GM10266 (cell line): ENCODE data around the gene PCSK9.

Experiments used
- DNase-seq: peaks from one replicate; pipeline ENCODE4 v3.0.0; 2012; ENCODE audit errors: extremely low spot score
- TF ChIP-seq, protein P1 (sequence below): IDR thresholded peaks from 2 replicates; pipeline ENCODE4 v1.5.1; 2012; ENCODE audit warnings: mild to moderate bottlenecking, low read depth; ENCODE audit not compliant: control insufficient read depth, insufficient read depth; ENCODE audit errors: missing control alignments

The PCSK9 gene

GRCh38 chr1:55038974-55039341 is 390 bp upstream of the PCSK9 start:
- TF ChIP-seq, protein P1, sequence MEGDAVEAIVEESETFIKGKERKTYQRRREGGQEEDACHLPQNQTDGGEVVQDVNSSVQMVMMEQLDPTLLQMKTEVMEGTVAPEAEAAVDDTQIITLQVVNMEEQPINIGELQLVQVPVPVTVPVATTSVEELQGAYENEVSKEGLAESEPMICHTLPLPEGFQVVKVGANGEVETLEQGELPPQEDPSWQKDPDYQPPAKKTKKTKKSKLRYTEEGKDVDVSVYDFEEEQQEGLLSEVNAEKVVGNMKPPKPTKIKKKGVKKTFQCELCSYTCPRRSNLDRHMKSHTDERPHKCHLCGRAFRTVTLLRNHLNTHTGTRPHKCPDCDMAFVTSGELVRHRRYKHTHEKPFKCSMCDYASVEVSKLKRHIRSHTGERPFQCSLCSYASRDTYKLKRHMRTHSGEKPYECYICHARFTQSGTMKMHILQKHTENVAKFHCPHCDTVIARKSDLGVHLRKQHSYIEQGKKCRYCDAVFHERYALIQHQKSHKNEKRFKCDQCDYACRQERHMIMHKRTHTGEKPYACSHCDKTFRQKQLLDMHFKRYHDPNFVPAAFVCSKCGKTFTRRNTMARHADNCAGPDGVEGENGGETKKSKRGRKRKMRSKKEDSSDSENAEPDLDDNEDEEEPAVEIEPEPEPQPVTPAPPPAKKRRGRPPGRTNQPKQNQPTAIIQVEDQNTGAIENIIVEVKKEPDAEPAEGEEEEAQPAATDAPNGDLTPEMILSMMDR: no peak
- no peak for DNase-seq

DNA sequence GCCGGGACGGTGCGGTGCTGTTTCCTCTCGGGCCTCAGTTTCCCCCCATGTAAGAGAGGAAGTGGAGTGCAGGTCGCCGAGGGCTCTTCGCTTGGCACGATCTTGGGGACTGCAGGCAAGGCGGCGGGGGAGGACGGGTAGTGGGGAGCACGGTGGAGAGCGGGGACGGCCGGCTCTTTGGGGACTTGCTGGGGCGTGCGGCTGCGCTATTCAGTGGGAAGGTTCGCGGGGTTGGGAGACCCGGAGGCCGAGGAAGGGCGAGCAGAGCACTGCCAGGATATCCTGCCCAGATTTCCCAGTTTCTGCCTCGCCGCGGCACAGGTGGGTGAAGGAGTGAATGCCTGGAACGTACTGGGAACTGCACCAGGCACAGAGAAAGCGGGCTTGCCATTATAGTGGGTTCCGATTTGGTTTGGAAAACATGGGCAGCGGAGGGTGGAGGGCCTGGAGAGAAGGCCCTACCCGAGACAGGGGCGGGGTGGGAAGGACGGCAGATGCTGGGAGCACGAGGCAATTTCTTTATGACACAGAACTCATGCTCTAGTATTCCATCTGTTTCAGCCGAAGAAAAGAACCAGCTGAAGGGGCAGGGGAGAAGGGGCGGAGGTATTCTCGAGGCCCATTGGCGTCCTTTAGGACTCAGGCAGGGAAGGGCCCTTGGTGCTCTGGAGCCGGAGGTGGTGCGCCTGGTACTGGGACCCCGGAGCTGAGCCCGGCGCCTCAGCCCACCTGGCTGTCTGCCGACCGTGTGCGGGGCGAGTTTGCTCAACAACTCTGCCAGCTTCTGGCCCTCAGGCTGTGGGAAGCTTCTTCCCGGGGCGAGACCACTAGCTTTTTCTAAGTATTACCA is 960 bp downstream of the PCSK9 start:
- DNase-seq: no peak
- TF ChIP-seq, protein P1: no peak

GRCh38 chr1:55040933-55041494 is 1.7 kb downstream of the PCSK9 start:
- TF ChIP-seq, protein P1: no peak
- no peak for DNase-seq

- no peak for DNase-seq
- TF ChIP-seq, protein P1: no peak
Observed at GRCh38 chr1:55041613-55042012, 2.3 kb downstream of the PCSK9 start.

GRCh38 chr1:55043011-55043410 is 3.7 kb downstream of the PCSK9 start:
- no peak for DNase-seq

GRCh38 chr1:55043726-55044125 is 4.4 kb downstream of the PCSK9 start:
- TF ChIP-seq, protein P1: no peak
- DNase-seq: no peak

More at GRCh38 chr1:55043011-55043410, 3.7 kb downstream of the PCSK9 start:
- TF ChIP-seq, protein P1: no peak
